Measurements from ENCODE around the gene GAL3ST3.

GAL3ST3 gene

GRCh38 chr11:66022401-66023185, 26.4 kb downstream of the GAL3ST3 start:
- H4K20me1 ChIP-seq (ENCODE audit: insufficient read depth, low read length), result no peaks in the 10 kb centered on the region
- H3K36me3 ChIP-seq (ENCODE audit: insufficient read depth, low read length), result no peaks in the 10 kb centered on the region
- H3K4me3 ChIP-seq (ENCODE audit: low read depth, low read length, poor library complexity, severe bottlenecking), result no peak overlapping the region
- no peak overlapping the region for H2AFZ ChIP-seq (ENCODE audit: low read length)
- H3K9me3 ChIP-seq (ENCODE audit: low read length), result no peaks in the 10 kb centered on the region
- no peaks in the 10 kb centered on the region for H3K9me2 ChIP-seq (ENCODE audit: low read depth, low read length)
- H3K79me2 ChIP-seq (ENCODE audit: insufficient read depth, low read length), result no peaks in the 10 kb centered on the region
- H3K4me2 ChIP-seq (ENCODE audit: low read length), result peak overlapping the region; percentile 55
- no peak overlapping the region for H3K27ac ChIP-seq (ENCODE audit: low read depth, low read length, poor library complexity, severe bottlenecking)
- H3F3A ChIP-seq (ENCODE audit: insufficient read depth, low read length), result no peaks in the 10 kb centered on the region
- peaks cover 3% of the 10 kb centered on the region for H3K4me1 ChIP-seq (ENCODE audit: insufficient read depth, low read length, severe bottlenecking)
- 0 out of 2 replicates have a peak overlapping the region, but pooled peaks have one; percentile 27 for H3K9ac ChIP-seq (ENCODE audit: low read length)
- H3K27me3 ChIP-seq (ENCODE audit: insufficient read depth, low read length), result 0 out of 2 replicates have a peak, but pooled peaks cover 8% of the 10 kb centered on the region
- no peak for TF ChIP-seq EZH2 (IDR thresholded peaks at IDR 0.05; ENCODE audit: borderline replicate concordance, low read length)
- TF ChIP-seq CTCF (IDR thresholded peaks at IDR 0.05; ENCODE audit: low read length), result peak; percentile 90

GRCh38 chr11:66020618-66021357, 28.2 kb downstream of the GAL3ST3 start:
- Histone ChIP-seq H3K9ac (ENCODE audit: low read length) (no peak overlapping the region), H3K79me2 (ENCODE audit: insufficient read depth, low read length) (no peaks in the 10 kb centered on the region), H3K4me2 (ENCODE audit: low read length) (no peak overlapping the region), H3K9me2 (ENCODE audit: low read depth, low read length) (no peaks in the 10 kb centered on the region), H3K4me1 (ENCODE audit: insufficient read depth, low read length, severe bottlenecking) (peaks cover 3% of the 10 kb centered on the region), H3K27me3 (ENCODE audit: insufficient read depth, low read length) (0 out of 2 replicates have a peak, but pooled peaks cover 7% of the 10 kb centered on the region), H2AFZ (ENCODE audit: low read length) (no peak overlapping the region), H3K36me3 (ENCODE audit: insufficient read depth, low read length) (no peaks in the 10 kb centered on the region), H3K4me3 (ENCODE audit: low read depth, low read length, poor library complexity, severe bottlenecking) (no peak overlapping the region), H4K20me1 (ENCODE audit: insufficient read depth, low read length) (no peaks in the 10 kb centered on the region), H3K27ac (ENCODE audit: low read depth, low read length, poor library complexity, severe bottlenecking) (no peak overlapping the region), H3K9me3 (ENCODE audit: low read length) (no peaks in the 10 kb centered on the region), H3F3A (ENCODE audit: insufficient read depth, low read length) (no peaks in the 10 kb centered on the region)
- TF ChIP-seq EZH2 (IDR thresholded peaks at IDR 0.05; ENCODE audit: borderline replicate concordance, low read length), result no peak

- no peaks in the 10 kb centered on the region for H3K36me3 ChIP-seq (ENCODE audit: insufficient read depth, low read length)
- H3K27me3 ChIP-seq (ENCODE audit: insufficient read depth, low read length), result 0 out of 2 replicates have a peak, but pooled peaks cover 7% of the 10 kb centered on the region
- no peak overlapping the region for H2AFZ ChIP-seq (ENCODE audit: low read length)
- no peak overlapping the region for H3K9ac ChIP-seq (ENCODE audit: low read length)
- TF ChIP-seq EZH2 (IDR thresholded peaks at IDR 0.05; ENCODE audit: borderline replicate concordance, low read length) (no peak), CTCF (IDR thresholded peaks at IDR 0.05; ENCODE audit: low read length) (no peak)
- no peaks in the 10 kb centered on the region for H4K20me1 ChIP-seq (ENCODE audit: insufficient read depth, low read length)
- no peak overlapping the region for H3K27ac ChIP-seq (ENCODE audit: low read depth, low read length, poor library complexity, severe bottlenecking)
- peaks cover 3% of the 10 kb centered on the region for H3K4me1 ChIP-seq (ENCODE audit: insufficient read depth, low read length, severe bottlenecking)
- H3K9me2 ChIP-seq (ENCODE audit: low read depth, low read length), result no peaks in the 10 kb centered on the region
- no peaks in the 10 kb centered on the region for H3K9me3 ChIP-seq (ENCODE audit: low read length)
- H3K4me2 ChIP-seq (ENCODE audit: low read length), result no peak overlapping the region
- no peak overlapping the region for H3K4me3 ChIP-seq (ENCODE audit: low read depth, low read length, poor library complexity, severe bottlenecking)
- no peaks in the 10 kb centered on the region for H3K79me2 ChIP-seq (ENCODE audit: insufficient read depth, low read length)
- no peaks in the 10 kb centered on the region for H3F3A ChIP-seq (ENCODE audit: insufficient read depth, low read length)
Measured at GRCh38 chr11:66020212-66020611, 28.7 kb downstream of the GAL3ST3 start.

Measured in OCI-LY1 (cell line).